Measurements from ENCODE around the gene DENND1A.

Gene DENND1A

DNA sequence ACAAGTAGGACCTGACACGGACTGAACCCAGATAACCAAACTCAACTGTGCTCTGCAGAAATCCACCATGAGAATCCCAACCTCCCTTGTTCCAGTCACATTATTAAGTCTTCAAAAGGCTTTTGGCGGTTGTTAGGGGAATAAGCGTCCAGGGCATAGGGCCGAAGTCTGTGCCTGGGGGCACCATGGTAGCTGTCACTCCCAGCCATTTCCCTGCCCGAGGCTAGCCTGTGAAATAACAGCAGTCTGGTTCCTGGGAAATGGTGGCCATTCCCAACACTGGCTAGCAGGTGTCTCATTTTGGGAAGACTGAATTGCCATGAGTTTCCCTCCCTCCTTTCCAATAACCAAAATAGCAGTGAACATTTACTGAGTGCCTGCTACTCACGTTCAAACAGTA is 451.8 kb downstream of the DENND1A start:
- ChIA-PET POLR2A (no interaction called here), CTCF (no interaction called here)
- TF ChIP-seq, protein P1, sequence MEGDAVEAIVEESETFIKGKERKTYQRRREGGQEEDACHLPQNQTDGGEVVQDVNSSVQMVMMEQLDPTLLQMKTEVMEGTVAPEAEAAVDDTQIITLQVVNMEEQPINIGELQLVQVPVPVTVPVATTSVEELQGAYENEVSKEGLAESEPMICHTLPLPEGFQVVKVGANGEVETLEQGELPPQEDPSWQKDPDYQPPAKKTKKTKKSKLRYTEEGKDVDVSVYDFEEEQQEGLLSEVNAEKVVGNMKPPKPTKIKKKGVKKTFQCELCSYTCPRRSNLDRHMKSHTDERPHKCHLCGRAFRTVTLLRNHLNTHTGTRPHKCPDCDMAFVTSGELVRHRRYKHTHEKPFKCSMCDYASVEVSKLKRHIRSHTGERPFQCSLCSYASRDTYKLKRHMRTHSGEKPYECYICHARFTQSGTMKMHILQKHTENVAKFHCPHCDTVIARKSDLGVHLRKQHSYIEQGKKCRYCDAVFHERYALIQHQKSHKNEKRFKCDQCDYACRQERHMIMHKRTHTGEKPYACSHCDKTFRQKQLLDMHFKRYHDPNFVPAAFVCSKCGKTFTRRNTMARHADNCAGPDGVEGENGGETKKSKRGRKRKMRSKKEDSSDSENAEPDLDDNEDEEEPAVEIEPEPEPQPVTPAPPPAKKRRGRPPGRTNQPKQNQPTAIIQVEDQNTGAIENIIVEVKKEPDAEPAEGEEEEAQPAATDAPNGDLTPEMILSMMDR (IDR thresholded peaks at IDR 0.05; ENCODE audit: control extremely low read depth, extremely low read depth, low read depth, missing control alignments), result no peak
- no peak for DNase-seq (ENCODE audit: extremely low spot score)

- ChIA-PET CTCF (no interaction called here), POLR2A (no interaction called here)
- TF ChIP-seq, protein P1 (IDR thresholded peaks at IDR 0.05; ENCODE audit: control extremely low read depth, extremely low read depth, low read depth, missing control alignments), result no peak
Observed at GRCh38 chr9:123475407-123475806, 454.5 kb downstream of the DENND1A start.

GRCh38 chr9:123472862-123473614 is 456.9 kb downstream of the DENND1A start:
- no peak for DNase-seq (ENCODE audit: extremely low spot score)
- TF ChIP-seq, protein P1 (IDR thresholded peaks at IDR 0.05; ENCODE audit: control extremely low read depth, extremely low read depth, low read depth, missing control alignments), result no peak
- ChIA-PET CTCF (no interaction called here), POLR2A (no interaction called here)

More at GRCh38 chr9:123475407-123475806, 454.5 kb downstream of the DENND1A start:
- DNase-seq (ENCODE audit: extremely low spot score), result no peak

DNA sequence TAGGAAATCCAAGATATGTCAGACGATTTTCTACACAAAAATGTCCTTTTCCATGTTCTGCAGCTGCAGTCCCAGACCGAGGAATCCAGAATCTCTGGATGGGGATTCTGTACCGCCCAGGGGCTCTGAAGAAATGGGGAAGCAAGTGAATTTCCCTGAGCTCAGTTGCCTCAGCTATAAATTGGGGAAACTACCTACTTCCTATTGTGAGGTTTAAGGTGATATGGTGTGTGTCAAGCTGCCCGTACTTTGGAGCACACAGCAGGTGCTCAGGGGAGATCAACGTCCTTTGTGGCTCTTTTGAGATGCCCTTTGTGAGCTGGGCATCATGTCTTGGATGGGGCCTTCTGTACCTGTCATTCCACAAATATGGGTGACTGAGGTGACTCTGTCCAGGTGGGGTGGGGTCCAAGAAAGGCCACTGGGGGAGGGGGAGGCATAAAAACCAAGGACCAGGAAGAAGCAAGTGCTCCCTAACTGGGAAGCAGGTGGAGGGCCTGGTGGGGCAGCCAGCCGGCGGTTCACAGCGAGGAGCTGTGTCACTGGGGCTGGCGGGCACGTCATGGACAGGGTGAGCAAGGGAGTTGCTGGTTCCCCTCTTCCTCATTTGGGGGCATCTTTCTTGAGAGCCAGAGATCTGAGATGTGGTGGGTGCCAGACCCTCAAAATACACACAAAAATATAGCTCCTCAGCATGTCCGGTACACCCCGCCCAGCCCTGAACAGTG is 457.9 kb downstream of the DENND1A start:
- no peak for DNase-seq (ENCODE audit: extremely low spot score)
- TF ChIP-seq, protein P1 (IDR thresholded peaks at IDR 0.05; ENCODE audit: control extremely low read depth, extremely low read depth, low read depth, missing control alignments), result no peak
- POLR2A ChIA-PET, result no interaction called here
- CTCF ChIA-PET, result no interaction called here

DNA sequence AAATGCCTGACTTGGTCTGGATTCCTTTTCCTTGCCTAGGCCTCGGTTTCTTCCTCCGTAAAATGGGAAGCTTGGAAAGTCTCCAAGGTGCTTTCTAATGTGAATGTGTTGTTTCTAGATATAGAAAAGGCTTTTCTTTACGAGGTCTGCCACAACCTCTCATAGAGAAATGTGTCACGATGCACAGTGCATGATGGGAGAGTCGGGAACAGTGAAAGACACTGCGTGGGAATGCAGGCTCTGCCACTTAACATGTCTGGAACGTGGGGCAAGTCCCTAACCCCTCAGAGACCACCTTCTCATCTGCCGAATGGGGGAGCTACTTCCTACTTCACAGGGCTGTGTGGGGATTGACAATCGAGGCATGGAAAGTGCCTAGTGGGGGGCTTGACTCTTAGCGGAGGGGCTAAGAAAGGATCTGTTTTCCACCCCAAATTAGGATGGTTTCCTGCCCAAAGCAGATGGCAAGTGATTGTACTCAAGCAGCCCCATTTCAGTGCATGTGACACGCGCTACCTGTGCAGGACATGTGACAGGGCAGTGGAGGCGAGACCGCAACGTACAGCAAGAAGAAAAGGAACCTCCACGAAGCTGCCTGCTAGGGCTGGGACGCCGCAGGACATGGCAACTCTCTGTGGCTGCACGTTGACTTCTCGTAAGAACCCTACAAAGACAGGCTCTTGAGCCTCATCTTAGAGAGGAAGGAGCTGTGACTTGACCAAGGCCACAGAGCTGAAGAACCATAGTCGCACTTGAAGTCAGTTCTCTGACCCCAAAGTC is 458.7 kb downstream of the DENND1A start:
- TF ChIP-seq, protein P1 (IDR thresholded peaks at IDR 0.05; ENCODE audit: control extremely low read depth, extremely low read depth, low read depth, missing control alignments), result no peak
- CTCF ChIA-PET, result interaction anchor here (0.8 kb wide), 1 partner anchor 14 kb away, joined by 3 read pairs; no protein-coding TSS in a partner anchor
- no peak for DNase-seq (ENCODE audit: extremely low spot score)
- POLR2A ChIA-PET, result no interaction called here

DNA sequence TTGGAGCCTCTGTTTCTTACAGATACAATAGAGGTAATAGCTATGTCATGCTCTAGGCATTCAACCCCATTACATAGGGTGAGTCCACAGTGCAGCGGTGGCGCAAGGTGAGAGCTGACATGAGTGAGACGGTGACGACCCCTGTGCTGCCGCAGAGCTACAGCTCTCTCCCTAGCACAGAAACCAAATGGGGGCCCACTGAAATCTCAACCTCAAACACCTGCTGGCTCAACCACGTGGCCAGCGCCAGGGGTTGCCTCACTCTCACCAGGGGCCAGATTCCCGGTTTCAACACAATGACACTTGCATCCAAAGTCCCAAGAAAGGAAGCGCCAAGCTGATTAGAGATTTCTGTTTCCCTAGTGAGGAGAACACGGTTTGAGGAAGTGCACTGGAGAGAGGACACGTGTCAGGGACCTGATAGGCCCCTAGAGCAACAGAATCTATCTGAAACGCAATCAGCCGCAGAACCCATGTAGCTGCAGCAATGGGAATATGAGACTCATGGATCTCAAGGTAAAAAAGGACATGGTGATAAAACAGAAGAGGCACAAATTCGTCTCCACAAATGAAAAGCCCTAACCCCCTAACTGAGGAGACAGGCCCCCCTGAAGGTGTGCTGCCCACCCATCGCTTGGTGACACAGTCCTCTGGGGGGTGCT is 459.7 kb downstream of the DENND1A start:
- no peak for DNase-seq (ENCODE audit: extremely low spot score)
- POLR2A ChIA-PET, result no interaction called here
- CTCF ChIA-PET, result interaction anchor here (0.8 kb wide), 1 partner anchor 15 kb away, joined by 3 read pairs; no protein-coding TSS in a partner anchor
- TF ChIP-seq, protein P1 (IDR thresholded peaks at IDR 0.05; ENCODE audit: control extremely low read depth, extremely low read depth, low read depth, missing control alignments), result no peak

Measured in GM10248 (cell line).